Activated CD4-positive, alpha-beta T cell treated with anti-CD3 and anti-CD28 coated beads, Interleukin-2, amount 10 ng/mL, durations not matched to agents 7 days and 5 days (primary cell): ENCODE measurements around the gene PTPRT. TPM values are rescaled to one million over a fixed set of nuclear protein-coding genes. Genes with fewer than 3 reads are reported as not detected.

ENCODE experiments used
- CTCF ChIA-PET: fragments of 350-600 bp; sonication (Branson Sonifier 250); formaldehyde crosslinking; loops from one replicate; lab custom pipeline; 2021; ENCODE audit warnings: antibody characterized with exemption; lab: Charles Lee
- POLR2A ChIA-PET: fragments of 350-600 bp; sonication (Branson Sonifier 250); formaldehyde crosslinking; loops from one replicate; lab custom pipeline; 2021; ENCODE audit warnings: antibody characterized with exemption; lab: Charles Lee
- DNase-seq: peaks from one replicate; pipeline ENCODE4 v3.0.0-alpha.2; 2020
- H3K27ac Mint-ChIP-seq: one replicate; pipeline ENCODE4 v1.8.0; 2021; ENCODE audit warnings: mild to moderate bottlenecking, moderate library complexity, mixed read lengths
- H3K27me3 Mint-ChIP-seq: one replicate; pipeline ENCODE4 v1.8.0; 2021; ENCODE audit warnings: mixed read lengths
- H3K36me3 Mint-ChIP-seq: one replicate; pipeline ENCODE4 v1.8.0; 2021; ENCODE audit warnings: low read depth, mixed read lengths
- H3K4me1 Mint-ChIP-seq: one replicate; pipeline ENCODE4 v1.8.0; 2021; ENCODE audit warnings: mixed read lengths
- H3K4me3 Mint-ChIP-seq: one replicate; pipeline ENCODE4 v1.8.0; 2021; ENCODE audit warnings: mild to moderate bottlenecking, moderate library complexity, mixed read lengths
- H3K9me3 Mint-ChIP-seq: one replicate; pipeline ENCODE4 v1.8.0; 2021; ENCODE audit warnings: mixed read lengths
- total RNA-seq, 2 experiments: library from RNA; stranded (reverse); gene quantifications; one replicate each; pipeline ENCODE4 v1.2.3, GENCODE V29; 2021

The PTPRT gene
- total RNA-seq, 2 experiments from 2014 or later = not detected

GRCh38 chr20:42361402-42361970 lies 828.2 kb downstream of the PTPRT start:
- ChIA-PET CTCF (no interaction called here), POLR2A (no interaction called here)
- DNase-seq = no peak
- H3K36me3 Mint-ChIP-seq = no peaks in the 10 kb centered on the region
- H3K9me3 Mint-ChIP-seq = no peaks in the 10 kb centered on the region
- no peak overlapping the region for H3K4me3 Mint-ChIP-seq
- H3K27ac Mint-ChIP-seq = no peak overlapping the region
- no peaks in the 10 kb centered on the region for H3K4me1 Mint-ChIP-seq
- no peaks in the 10 kb centered on the region for H3K27me3 Mint-ChIP-seq

DNA sequence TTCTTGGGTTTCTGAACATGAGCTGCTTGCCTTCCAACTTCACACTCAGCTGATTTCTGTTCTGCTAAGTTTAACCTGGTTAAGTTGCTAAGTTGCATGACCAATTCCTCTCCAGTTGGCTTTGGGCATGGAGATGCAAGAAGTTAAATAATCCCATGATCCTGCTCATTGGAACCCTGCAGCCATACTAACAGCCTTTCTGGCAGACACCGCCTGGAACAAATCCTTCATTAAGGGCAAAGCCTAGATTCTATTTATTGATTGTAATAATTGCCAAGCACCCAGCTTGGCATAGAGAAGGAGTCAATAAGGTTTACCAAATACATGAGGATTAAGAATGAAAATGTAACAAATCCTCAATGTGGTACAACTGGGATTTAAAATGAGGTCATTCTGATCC lies 829.1 kb downstream of the PTPRT start:
- ChIA-PET POLR2A (no interaction called here), CTCF (no interaction called here)
- Mint-ChIP-seq H3K36me3 (no peaks in the 10 kb centered on the region), H3K27ac (no peak overlapping the region), H3K9me3 (no peaks in the 10 kb centered on the region), H3K27me3 (no peaks in the 10 kb centered on the region), H3K4me3 (no peak overlapping the region), H3K4me1 (no peaks in the 10 kb centered on the region)
- DNase-seq = no peak

GRCh38 chr20:42359617-42360016 lies 830.1 kb downstream of the PTPRT start:
- ChIA-PET POLR2A (no interaction called here), CTCF (no interaction called here)
- no peaks in the 10 kb centered on the region for H3K9me3 Mint-ChIP-seq
- H3K27ac Mint-ChIP-seq = no peak overlapping the region
- no peaks in the 10 kb centered on the region for H3K4me1 Mint-ChIP-seq
- H3K27me3 Mint-ChIP-seq = no peaks in the 10 kb centered on the region
- DNase-seq = no peak
- H3K36me3 Mint-ChIP-seq = no peaks in the 10 kb centered on the region
- no peak overlapping the region for H3K4me3 Mint-ChIP-seq

- Mint-ChIP-seq H3K27me3 (no peaks in the 10 kb centered on the region), H3K9me3 (no peaks in the 10 kb centered on the region), H3K4me1 (no peaks in the 10 kb centered on the region), H3K4me3 (no peak overlapping the region), H3K36me3 (no peaks in the 10 kb centered on the region), H3K27ac (no peak overlapping the region)
- CTCF ChIA-PET = no interaction called here
- DNase-seq = no peak
- POLR2A ChIA-PET = no interaction called here
Observed at GRCh38 chr20:42352096-42352495, 837.6 kb downstream of the PTPRT start.

DNA sequence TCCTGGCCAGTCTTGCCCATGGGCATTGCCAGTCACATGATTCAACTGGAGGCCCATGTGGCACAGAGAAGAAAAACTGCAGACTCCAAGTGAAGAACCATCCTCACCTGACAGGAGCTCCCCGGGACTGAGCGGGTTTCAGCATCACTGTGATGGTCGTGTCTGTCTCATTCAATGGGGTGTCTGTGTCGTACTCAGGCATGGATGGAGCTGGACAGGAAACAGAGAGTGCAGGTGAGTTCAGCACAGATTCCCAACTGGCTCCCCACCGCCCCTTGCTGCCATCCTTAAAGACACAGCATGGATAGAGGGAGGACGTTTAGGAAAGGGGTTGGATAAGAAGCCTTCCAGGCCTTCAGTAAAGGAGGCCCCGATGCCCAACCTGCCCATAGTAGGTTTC lies 839.2 kb downstream of the PTPRT start:
- POLR2A ChIA-PET = no interaction called here
- no peak overlapping the region for H3K27ac Mint-ChIP-seq
- no peaks in the 10 kb centered on the region for H3K27me3 Mint-ChIP-seq
- no peaks in the 10 kb centered on the region for H3K9me3 Mint-ChIP-seq
- no peak for DNase-seq
- H3K4me3 Mint-ChIP-seq = no peak overlapping the region
- CTCF ChIA-PET = no interaction called here
- no peaks in the 10 kb centered on the region for H3K4me1 Mint-ChIP-seq
- no peaks in the 10 kb centered on the region for H3K36me3 Mint-ChIP-seq

- Mint-ChIP-seq H3K4me3 (no peak overlapping the region), H3K4me1 (no peaks in the 10 kb centered on the region), H3K9me3 (no peaks in the 10 kb centered on the region), H3K27me3 (no peaks in the 10 kb centered on the region), H3K27ac (no peak overlapping the region), H3K36me3 (no peaks in the 10 kb centered on the region)
- CTCF ChIA-PET = no interaction called here
- no peak for DNase-seq
- POLR2A ChIA-PET = no interaction called here
Observed at GRCh38 chr20:42346189-42347170, 843.2 kb downstream of the PTPRT start.

DNA sequence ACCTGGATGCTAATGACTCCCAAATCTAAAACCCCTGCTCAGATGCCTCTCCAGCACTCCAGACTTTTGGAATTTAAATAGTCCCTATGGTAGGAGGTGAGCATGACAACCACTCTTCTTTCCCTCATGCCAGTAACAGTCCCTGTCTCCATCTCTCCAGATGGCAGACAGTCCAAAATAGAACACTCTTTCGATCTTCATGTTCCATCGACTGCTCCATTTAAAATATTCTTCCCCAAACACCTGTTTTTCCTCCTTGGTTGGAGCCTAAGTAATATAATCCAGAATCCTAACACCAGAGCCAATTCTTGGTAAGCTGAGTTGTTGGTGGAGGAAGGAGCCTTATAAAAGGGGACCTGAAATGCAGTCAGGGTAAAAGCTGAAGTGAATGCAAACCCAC lies 848.1 kb downstream of the PTPRT start:
- Mint-ChIP-seq H3K36me3 (no peaks in the 10 kb centered on the region), H3K4me1 (no peaks in the 10 kb centered on the region), H3K27ac (no peak overlapping the region), H3K4me3 (no peak overlapping the region), H3K9me3 (no peaks in the 10 kb centered on the region), H3K27me3 (no peaks in the 10 kb centered on the region)
- DNase-seq = no peak
- ChIA-PET POLR2A (no interaction called here), CTCF (no interaction called here)

DNA sequence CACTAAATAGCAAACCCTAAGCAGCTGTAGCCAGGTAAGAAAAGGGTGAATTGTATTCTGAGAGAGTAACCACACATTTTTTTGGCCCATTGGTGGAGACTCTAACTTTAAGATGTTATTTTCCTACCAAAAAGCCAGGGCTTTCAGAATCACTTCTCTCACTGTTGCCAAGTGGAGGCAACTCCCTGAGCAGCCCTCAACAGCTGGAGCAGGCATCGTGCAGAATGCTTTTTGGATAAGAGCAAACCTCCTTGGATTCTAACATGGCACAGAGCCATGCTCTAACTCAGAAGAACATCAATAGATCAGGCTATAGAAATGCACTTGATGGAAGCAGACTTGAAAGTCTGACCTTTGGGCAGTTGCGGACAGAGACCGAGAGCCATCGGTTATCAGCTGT lies 849.3 kb downstream of the PTPRT start:
- no peak overlapping the region for H3K4me3 Mint-ChIP-seq
- no peaks in the 10 kb centered on the region for H3K36me3 Mint-ChIP-seq
- H3K27ac Mint-ChIP-seq = no peak overlapping the region
- CTCF ChIA-PET = no interaction called here
- H3K4me1 Mint-ChIP-seq = no peaks in the 10 kb centered on the region
- H3K9me3 Mint-ChIP-seq = no peaks in the 10 kb centered on the region
- POLR2A ChIA-PET = no interaction called here
- no peaks in the 10 kb centered on the region for H3K27me3 Mint-ChIP-seq
- no peak for DNase-seq

DNA sequence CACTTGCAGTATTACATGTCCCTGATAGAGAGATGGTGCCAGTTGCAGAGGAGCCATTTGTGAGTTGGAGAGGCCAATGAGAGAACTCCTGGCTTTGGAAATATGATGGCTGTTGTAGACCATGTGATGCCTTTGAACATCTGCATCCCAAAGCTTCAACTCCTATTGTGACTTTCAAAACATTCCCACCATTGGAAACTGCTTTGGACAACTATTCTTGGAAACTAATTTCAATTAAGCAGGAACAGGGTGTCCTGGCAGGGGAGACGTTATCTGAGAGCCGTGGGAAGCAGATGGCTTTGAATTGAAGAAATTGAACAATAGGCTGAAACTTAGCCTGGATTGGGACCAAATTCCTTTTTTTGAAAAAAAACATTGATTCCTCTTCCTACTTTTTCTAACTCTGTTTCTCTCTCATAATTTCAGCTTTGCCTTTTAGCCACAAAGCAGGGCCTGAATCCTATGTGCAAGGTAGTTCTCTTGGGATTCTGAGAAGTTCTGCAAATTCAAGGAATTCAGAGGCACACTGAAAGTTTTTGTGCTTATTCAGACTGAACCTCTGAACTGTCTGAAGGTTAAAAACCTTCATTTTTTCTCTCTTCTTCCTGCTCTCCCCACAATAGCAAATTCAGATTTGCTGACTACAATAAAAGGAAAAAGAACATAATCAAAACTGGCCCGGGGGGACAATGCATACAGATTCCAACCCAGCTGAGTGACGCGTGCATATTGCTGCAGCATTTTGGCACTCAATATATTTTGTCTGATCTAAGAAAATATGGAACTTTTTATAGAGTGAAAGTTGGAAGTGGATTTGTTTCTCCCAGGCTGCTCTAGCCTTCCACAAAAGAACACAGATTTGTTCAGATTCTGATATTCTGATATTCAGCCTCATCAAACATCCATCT lies 851.2 kb downstream of the PTPRT start:
- Mint-ChIP-seq H3K36me3 (no peaks in the 10 kb centered on the region), H3K27me3 (no peaks in the 10 kb centered on the region), H3K4me3 (no peak overlapping the region), H3K9me3 (no peaks in the 10 kb centered on the region), H3K4me1 (no peaks in the 10 kb centered on the region), H3K27ac (no peak overlapping the region)
- no peak for DNase-seq
- CTCF ChIA-PET = no interaction called here
- POLR2A ChIA-PET = no interaction called here

DNA sequence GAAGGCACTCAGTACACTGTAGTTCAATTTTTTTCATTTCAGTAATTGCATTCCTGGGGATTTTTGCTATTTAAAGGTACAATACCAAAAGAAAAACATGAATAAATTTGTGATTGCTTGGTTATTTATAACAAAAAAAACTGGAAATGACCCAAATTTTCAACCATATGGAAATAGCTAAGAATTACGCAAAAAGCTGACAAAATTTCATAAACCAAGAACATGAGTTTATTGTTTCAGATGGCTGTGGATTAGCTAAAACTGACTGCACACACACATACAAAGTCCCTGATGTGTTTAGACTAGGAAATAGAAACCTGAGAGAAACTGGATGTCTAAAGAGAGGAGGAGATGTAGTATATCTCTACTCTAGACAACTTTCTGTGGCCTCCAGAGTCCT lies 853.1 kb downstream of the PTPRT start:
- H3K9me3 Mint-ChIP-seq = no peaks in the 10 kb centered on the region
- no peak for DNase-seq
- no peaks in the 10 kb centered on the region for H3K4me1 Mint-ChIP-seq
- CTCF ChIA-PET = no interaction called here
- no peaks in the 10 kb centered on the region for H3K36me3 Mint-ChIP-seq
- no peak overlapping the region for H3K4me3 Mint-ChIP-seq
- no peak overlapping the region for H3K27ac Mint-ChIP-seq
- POLR2A ChIA-PET = no interaction called here
- no peaks in the 10 kb centered on the region for H3K27me3 Mint-ChIP-seq

DNA sequence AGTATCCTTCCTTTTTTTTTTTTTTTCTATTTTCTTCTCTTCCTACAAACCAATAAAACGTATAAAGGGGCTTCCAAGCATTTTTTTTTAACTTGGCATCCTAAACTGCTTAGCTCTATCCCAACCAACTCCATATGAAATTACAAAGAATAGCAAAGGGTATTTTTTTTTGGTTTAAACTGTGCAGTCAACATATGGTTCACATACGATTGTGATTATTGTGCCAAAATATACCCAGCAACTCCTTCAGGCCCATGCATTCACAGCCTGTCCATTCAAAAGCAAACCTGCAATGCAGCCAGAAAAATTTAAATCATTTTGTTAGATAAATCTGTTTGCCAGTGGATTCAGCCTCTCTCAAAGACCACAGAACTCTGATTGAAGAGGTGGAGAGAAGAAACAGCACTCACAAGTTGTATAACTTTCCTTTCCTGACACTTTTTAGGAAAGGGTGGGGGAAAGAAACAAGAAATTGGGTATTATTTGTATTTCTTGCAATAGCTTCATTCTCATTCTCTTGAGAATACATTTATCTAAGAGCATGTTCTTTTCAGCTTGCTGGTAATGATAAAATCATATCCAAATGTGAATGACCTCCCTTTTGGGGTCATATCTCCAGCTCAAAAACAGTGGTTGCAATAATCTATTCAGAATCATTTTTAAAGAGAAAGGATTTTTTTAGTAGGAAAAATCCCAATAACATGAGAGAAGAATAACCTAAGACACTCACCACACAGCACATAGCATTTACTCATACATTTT lies 870.3 kb downstream of the PTPRT start:
- no peaks in the 10 kb centered on the region for H3K4me1 Mint-ChIP-seq
- no peaks in the 10 kb centered on the region for H3K36me3 Mint-ChIP-seq
- DNase-seq = no peak
- POLR2A ChIA-PET = no interaction called here
- H3K27me3 Mint-ChIP-seq = no peaks in the 10 kb centered on the region
- H3K9me3 Mint-ChIP-seq = peaks cover 3% of the 10 kb centered on the region
- H3K27ac Mint-ChIP-seq = no peak overlapping the region
- CTCF ChIA-PET = interaction anchor here (0.7 kb wide), 1 partner anchor 476 kb away, joined by 3 read pairs; no protein-coding TSS in a partner anchor
- H3K4me3 Mint-ChIP-seq = no peak overlapping the region

GRCh38 chr20:42313704-42314103 lies 876.0 kb downstream of the PTPRT start:
- Mint-ChIP-seq H3K4me3 (no peak overlapping the region), H3K4me1 (no peaks in the 10 kb centered on the region)
- POLR2A ChIA-PET = no interaction called here

More at GRCh38 chr20:42313704-42314103, 876.0 kb downstream of the PTPRT start:
- Mint-ChIP-seq H3K27ac (no peak overlapping the region), H3K27me3 (no peaks in the 10 kb centered on the region), H3K36me3 (no peaks in the 10 kb centered on the region), H3K9me3 (peaks cover 2% of the 10 kb centered on the region)
- CTCF ChIA-PET = no interaction called here
- no peak for DNase-seq
